ENCODE results near the gene OR3A1.
"Not testable (repeated sequence)": the region's sequence is repeated elsewhere in the genome, so short reads cannot be mapped to it uniquely, and the experiment has no call there.

The OR3A1 gene

GRCh38 chr17:3298260-3298659, at the start of gene OR3A1:
TSS of gene OR3A1 (minus strand) at chr17:3298360. CDS start at chr17:3292582, 5,778 bp downstream.
- DNase-seq (ENCODE audit: low spot score), result no peak

- not testable (repeated sequence) for DNase-seq (ENCODE audit: low spot score)
These were observed 44.6 kb upstream of the OR3A1 start for GRCh38 chr17:3342782-3343181.

GRCh38 chr17:3335876-3336275, 37.7 kb upstream of the OR3A1 start:
- peak; percentile 22 for DNase-seq (ENCODE audit: low spot score)

GRCh38 chr17:3318336-3318735, 20.2 kb upstream of the OR3A1 start:
- DNase-seq (ENCODE audit: low spot score), result peak; percentile 15

- DNase-seq (ENCODE audit: low spot score), result no peak
These were observed 18.7 kb upstream of the OR3A1 start for GRCh38 chr17:3316836-3317235.

- DNase-seq (ENCODE audit: low spot score), result no peak
These were observed 10.4 kb upstream of the OR3A1 start for GRCh38 chr17:3308603-3309002.

GRCh38 chr17:3295632-3296031, 2.5 kb downstream of the OR3A1 start:
- DNase-seq (ENCODE audit: low spot score), result no peak

GRCh38 chr17:3293548-3293947, 4.6 kb downstream of the OR3A1 start:
- not testable (repeated sequence) for DNase-seq (ENCODE audit: low spot score)

GRCh38 chr17:3282901-3283300, 15.3 kb downstream of the OR3A1 start:
- DNase-seq (ENCODE audit: low spot score), result no peak

- no peak for DNase-seq (ENCODE audit: low spot score)
These were observed 22.0 kb downstream of the OR3A1 start for GRCh38 chr17:3276126-3276525.

- no peak for DNase-seq (ENCODE audit: low spot score)
These were observed 26.9 kb downstream of the OR3A1 start for GRCh38 chr17:3271072-3271848.

GRCh38 chr17:3260600-3260999, 37.6 kb downstream of the OR3A1 start:
- no peak for DNase-seq (ENCODE audit: low spot score)

GRCh38 chr17:3260163-3260562, 38.0 kb downstream of the OR3A1 start:
- DNase-seq (ENCODE audit: low spot score), result no peak

GRCh38 chr17:3256575-3256974, 41.6 kb downstream of the OR3A1 start:
- DNase-seq (ENCODE audit: low spot score), result no peak

GRCh38 chr17:3249013-3249412, 49.1 kb downstream of the OR3A1 start:
- DNase-seq (ENCODE audit: low spot score), result not testable (repeated sequence)

GRCh38 chr17:3244841-3245240, 53.3 kb downstream of the OR3A1 start:
- DNase-seq (ENCODE audit: low spot score), result not testable (repeated sequence)

- DNase-seq (ENCODE audit: low spot score), result not testable (repeated sequence)
These were observed 57.1 kb downstream of the OR3A1 start for GRCh38 chr17:3241044-3241443.
